GM18502 (cell line): ENCODE results near the gene UNC50.

ENCODE experiments used
- ATAC-seq: cut with Tn5 transposase; IDR thresholded peaks from one replicate; pipeline ENCODE4 v1.9.1; 2021; ENCODE audit warnings: mild to moderate bottlenecking; ENCODE audit not compliant: unreplicated experiment, poor library complexity

Gene UNC50

DNA sequence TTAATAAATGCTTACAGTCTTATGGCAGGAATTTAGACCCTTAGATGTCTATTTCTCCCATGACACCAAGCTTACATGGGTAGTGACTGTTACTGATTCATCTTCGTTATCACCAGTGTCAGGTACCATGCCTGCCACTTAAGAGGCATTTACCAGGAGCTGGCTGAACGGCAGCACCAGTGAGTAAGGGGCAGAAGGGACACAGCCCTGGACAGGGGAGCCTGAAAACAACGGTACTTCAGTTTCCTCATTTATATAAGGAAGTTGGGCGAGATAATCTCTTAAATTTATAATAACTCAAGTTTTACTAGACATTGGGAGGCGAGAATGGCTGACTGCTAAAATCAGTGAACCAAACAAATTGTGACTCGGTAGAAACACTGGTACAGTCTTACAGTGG, 1.3 kb upstream of the UNC50 start:
- no peak for ATAC-seq

- no peak for ATAC-seq
Observed at GRCh38 chr2:98607741-98608115, 661 bp upstream of the UNC50 start.

DNA sequence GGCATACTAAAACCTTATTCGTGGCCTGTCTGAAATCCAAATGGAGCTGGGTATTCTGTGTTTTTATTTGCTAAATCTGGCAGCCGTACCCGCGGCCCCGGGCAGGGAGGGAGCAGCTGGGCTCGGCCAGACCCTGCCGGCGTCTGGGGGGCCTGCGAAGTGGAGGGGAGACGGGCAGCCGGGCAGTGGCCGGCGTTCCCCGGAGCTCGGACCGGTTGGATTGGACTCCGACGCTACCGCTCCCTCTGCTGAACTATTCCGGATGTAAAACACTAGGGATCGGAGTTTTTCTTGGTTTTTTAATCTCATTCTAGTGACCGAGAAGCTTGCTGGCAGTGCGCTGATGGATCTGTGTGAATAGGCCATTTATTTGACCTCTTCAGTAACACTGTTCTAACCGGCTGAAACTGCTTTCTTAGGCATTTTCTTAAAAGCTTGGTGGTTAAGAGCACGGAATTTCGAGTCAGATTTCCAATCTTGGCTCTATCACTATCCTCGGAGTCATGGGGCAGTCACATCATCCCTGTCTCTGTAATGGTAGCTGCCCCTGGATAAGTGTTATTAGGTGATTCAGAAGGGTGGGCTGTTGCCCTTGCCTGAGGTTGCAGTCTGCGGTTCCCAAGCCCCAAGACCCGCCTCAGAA, 694 bp downstream of the UNC50 start:
- peak; percentile 13 for ATAC-seq

- no peak for ATAC-seq
Observed at GRCh38 chr2:98614024-98614739, 5.8 kb downstream of the UNC50 start.

GRCh38 chr2:98615481-98615880, 7.1 kb downstream of the UNC50 start:
- no peak for ATAC-seq

DNA sequence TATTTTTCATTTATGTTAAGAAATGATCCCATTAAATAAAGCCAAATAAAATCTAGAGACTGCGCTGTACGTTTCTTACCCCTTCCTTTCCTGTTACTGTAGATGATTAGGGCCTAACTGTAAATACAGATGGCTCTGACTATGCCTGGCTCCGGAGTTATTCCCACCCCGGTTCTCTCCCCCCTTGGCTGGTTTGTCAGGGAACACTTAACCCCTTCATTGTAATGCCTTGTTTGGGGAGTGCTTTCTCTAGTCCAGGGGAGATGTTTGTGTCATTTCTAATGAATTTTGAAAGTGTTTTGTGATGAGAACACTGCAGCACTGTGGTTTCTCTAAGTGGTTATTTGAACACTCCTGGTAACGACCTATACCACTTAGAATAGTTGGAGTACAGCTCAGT, 8.8 kb downstream of the UNC50 start:
- no peak for ATAC-seq

- ATAC-seq: no peak
Observed at GRCh38 chr2:98623657-98624056, 15.3 kb downstream of the UNC50 start.

- no peak for ATAC-seq
Observed at GRCh38 chr2:98632351-98632750, 24.0 kb downstream of the UNC50 start.

- no peak for ATAC-seq
Observed at GRCh38 chr2:98634406-98635092, 26.2 kb downstream of the UNC50 start.

- ATAC-seq: peak; percentile 59
Observed at GRCh38 chr2:98637401-98638147, 29.2 kb downstream of the UNC50 start.

GRCh38 chr2:98643496-98644100, 35.2 kb downstream of the UNC50 start:
- ATAC-seq: no peak

DNA sequence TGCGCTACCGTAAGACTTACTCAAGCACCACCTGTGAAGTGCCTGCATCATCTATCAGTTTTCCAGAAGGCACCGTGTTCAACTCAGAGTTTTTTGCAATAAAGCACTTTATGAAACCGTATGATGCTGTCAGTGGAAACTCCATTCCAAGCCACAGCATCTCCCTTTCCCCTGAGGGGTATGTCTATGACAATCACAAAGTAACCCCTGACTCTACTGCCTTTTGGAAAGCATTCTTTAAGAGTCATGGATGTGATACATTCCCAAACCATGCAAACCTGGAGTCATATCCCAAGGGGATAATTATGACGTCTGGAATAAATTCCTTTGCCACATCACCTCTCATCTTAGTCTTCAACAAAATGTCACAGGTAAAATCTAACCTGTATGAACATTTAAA, 39.2 kb downstream of the UNC50 start:
- ATAC-seq: no peak

- no peak for ATAC-seq
Observed at GRCh38 chr2:98648451-98648850, 40.1 kb downstream of the UNC50 start.

- peak; percentile 77 for ATAC-seq
Observed at GRCh38 chr2:98649135-98649991, 41.0 kb downstream of the UNC50 start.

DNA sequence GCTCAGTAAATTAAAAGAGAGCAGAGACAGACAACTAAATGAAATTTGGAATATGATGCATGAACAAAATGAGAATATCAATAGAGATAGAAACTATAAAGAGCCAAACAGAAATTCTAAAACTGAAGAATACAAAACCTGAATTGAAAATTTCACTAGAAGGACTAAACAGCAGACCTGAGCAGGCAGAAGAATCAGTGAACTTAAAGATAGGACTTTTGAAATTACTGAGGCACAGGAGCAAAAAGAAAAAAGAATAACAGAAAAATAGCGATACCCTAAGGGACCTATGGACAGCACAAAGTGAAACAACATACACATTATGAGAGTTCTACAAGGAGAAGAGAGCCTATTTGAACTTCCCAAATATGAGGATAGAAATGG, 41.6 kb downstream of the UNC50 start:
- ATAC-seq: no peak

- no peak for ATAC-seq
Observed at GRCh38 chr2:98650998-98651397, 42.6 kb downstream of the UNC50 start.

GRCh38 chr2:98654699-98655495, 46.5 kb downstream of the UNC50 start:
- no peak for ATAC-seq

DNA sequence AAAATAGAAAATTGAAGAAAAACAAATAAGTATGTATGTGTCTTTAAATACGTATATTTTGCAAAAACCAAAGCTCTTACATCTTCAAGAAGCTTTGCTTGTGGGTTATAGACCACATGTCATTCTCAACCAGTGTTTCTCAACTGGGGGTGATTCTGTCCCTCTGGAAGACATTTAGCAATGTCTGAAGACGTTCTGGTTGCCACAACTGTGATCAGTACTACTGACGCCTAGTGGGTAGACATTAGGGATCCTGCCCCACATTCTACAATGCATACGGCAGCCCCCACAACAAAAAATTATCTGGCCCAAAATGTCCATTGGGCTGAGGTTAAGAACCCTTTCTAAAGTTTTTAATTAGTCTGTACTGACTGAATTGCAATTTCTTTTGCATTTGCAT, 48.4 kb downstream of the UNC50 start:
- no peak for ATAC-seq
